Liver (tissue), 9 donors: Measurements from ENCODE around the gene ZNF28. TPM values are rescaled to one million over a fixed set of nuclear protein-coding genes. Genes with fewer than 3 reads are reported as not detected.
"Not testable (repeated sequence)": the region's sequence is repeated elsewhere in the genome, so short reads cannot be mapped to it uniquely, and the experiment has no call there.

Source experiments
- DNase-seq: peaks from one replicate; pipeline ENCODE4 v3.0.0-alpha.2; 2017; ENCODE audit warnings: low spot score
- H3K27ac ChIP-seq, 2 donors: one replicate each; pipeline ENCODE4 v1.7.0; 2013; ENCODE audit warnings: inconsistent platforms in 2 of 2, low read length in 2 of 2, control low read depth in 1 of 2, low read depth in 1 of 2, mild to moderate bottlenecking in 1 of 2
- H3K27me3 ChIP-seq, 4 donors: one replicate each; pipeline versions ENCODE4 v1.6.1 to v1.7.0; 2013; ENCODE audit warnings: low read length in 3 of 4, inconsistent platforms in 1 of 4, mild to moderate bottlenecking in 1 of 4, moderate library complexity in 1 of 4; ENCODE audit not compliant: control insufficient read depth in 4 of 4, insufficient read depth in 4 of 4
- H3K36me3 ChIP-seq, 4 donors: one replicate each; pipeline versions ENCODE4 v1.6.1 to v1.7.0; 2013; ENCODE audit warnings: low read length in 3 of 4, mild to moderate bottlenecking in 3 of 4, low read depth in 1 of 4, moderate library complexity in 1 of 4; ENCODE audit not compliant: control insufficient read depth in 4 of 4, insufficient read depth in 3 of 4
- H3K4me1 ChIP-seq, 4 donors: one replicate each; pipeline versions ENCODE4 v1.6.1 to v1.7.0; 2013; ENCODE audit warnings: low read length in 3 of 4, mild to moderate bottlenecking in 3 of 4, moderate library complexity in 1 of 4; ENCODE audit not compliant: control insufficient read depth in 4 of 4, insufficient read depth in 4 of 4
- H3K4me3 ChIP-seq, 3 donors: one replicate each; pipeline versions ENCODE4 v1.6.1 to v1.7.0; 2013; ENCODE audit warnings: low read length in 3 of 3, control low read depth in 1 of 3, low read depth in 1 of 3, mild to moderate bottlenecking in 1 of 3
- H3K9ac ChIP-seq, 2 donors: one replicate each; pipeline ENCODE4 v1.7.0; 2013; ENCODE audit warnings: low read length in 2 of 2, mild to moderate bottlenecking in 2 of 2, moderate library complexity in 2 of 2, control low read depth in 1 of 2, low read depth in 1 of 2
- H3K9me3 ChIP-seq, 4 donors: one replicate each; pipeline versions ENCODE4 v1.6.1 to v1.7.0; 2013; ENCODE audit warnings: low read length in 3 of 4; ENCODE audit not compliant: control insufficient read depth in 4 of 4
- ATF3 ChIP-seq: IDR thresholded peaks from 2 replicates; pipeline ENCODE4 v1.6.1; 2016; ENCODE audit warnings: antibody characterized with exemption
- GABPA ChIP-seq, 2 donors: IDR thresholded peaks in 1 of 2; conservative IDR thresholded peaks in 1 of 2; 2 replicates each; pipeline ENCODE4 v1.6.1; 2016; ENCODE audit warnings: antibody characterized with exemption in 2 of 2, mild to moderate bottlenecking in 1 of 2, moderate library complexity in 1 of 2
- HNF4A ChIP-seq, 2 donors: conservative IDR thresholded peaks; 2 replicates each; pipeline ENCODE4 v1.6.1; 2016; ENCODE audit warnings: antibody characterized with exemption in 2 of 2, mild to moderate bottlenecking in 2 of 2
- JUND ChIP-seq, 2 donors: IDR thresholded peaks; 2 replicates each; pipeline ENCODE4 v1.6.1; 2016; ENCODE audit warnings: antibody characterized with exemption in 2 of 2
- NR2F2 ChIP-seq: IDR thresholded peaks from 2 replicates; pipeline ENCODE4 v1.6.1; 2016; ENCODE audit warnings: antibody characterized with exemption
- RAD21 ChIP-seq, 2 donors: IDR thresholded peaks; 2 replicates each; pipeline ENCODE4 v1.6.1; 2016; ENCODE audit warnings: antibody characterized with exemption in 2 of 2, mild to moderate bottlenecking in 2 of 2
- SP1 ChIP-seq: IDR thresholded peaks from 2 replicates; pipeline ENCODE4 v1.6.1; 2018; ENCODE audit warnings: antibody characterized with exemption, mild to moderate bottlenecking
- YY1 ChIP-seq: IDR thresholded peaks from 2 replicates; pipeline ENCODE4 v1.6.1; 2016; ENCODE audit warnings: antibody characterized with exemption, mild to moderate bottlenecking
- WGBS: extraction: QIAGEN DNeasy Blood & Tissue Kit; methylation state at CpG from one replicate; pipeline ENCODE4 v1.1.7; 2013; 5-methylcytosine and 5-hydroxymethylcytosine counted together
- polyA plus RNA-seq, 2 donors: library from polyadenylated mRNA; stranded (reverse) in 1 of 2; unstranded in 1 of 2; fragments of 200-250 nt in 1 of 2; fragments of >200 nt in 1 of 2; fragmentation: Nextera tagmentation in 1 of 2; extraction: Ambion mirVana in 1 of 2; gene quantifications; one replicate each; pipeline versions ENCODE4 v1.2.1 to v1.2.3, GENCODE V29; 2013 to 2015
- total RNA-seq, 2 donors: library from RNA; depleted of rRNA; stranded (reverse); fragments of >200 nt; gene quantifications; one replicate each; pipeline ENCODE4 v1.2.3, GENCODE V29; 2014
- TF ChIP-seq, protein P1 (sequence below): IDR thresholded peaks from 2 replicates; pipeline ENCODE4 v1.6.1; 2016; ENCODE audit warnings: antibody characterized with exemption, mild to moderate bottlenecking
- TF ChIP-seq, protein P2 (sequence below): IDR thresholded peaks from 2 replicates; pipeline ENCODE4 v1.6.1; 2016; ENCODE audit warnings: antibody characterized with exemption
- TF ChIP-seq, protein P3 (sequence below): IDR thresholded peaks from 2 replicates; pipeline ENCODE4 v1.6.1; 2016; ENCODE audit warnings: antibody characterized with exemption
- donor health status: healthy.
- donor health status: healthy.
- donor health status: healthy.
- donor health status: healthy.
- donor health status: healthy.

ZNF28 gene
- total and polyA plus RNA-seq, 4 donors = 1.0 to 11.5 (median 3.8) TPM

- no peak overlapping the region for H3K9ac ChIP-seq
- H3K9me3 ChIP-seq = peaks cover 5 to 35% (median 15%) of the 10 kb centered on the region in 4 donors
- no peak overlapping the region for H3K4me3 ChIP-seq
- H3K27me3 ChIP-seq = no peaks in the 10 kb centered on the region
- 90% methylated on average over 6 of the region's 6 CpGs for WGBS
- no peak overlapping the region for H3K27ac ChIP-seq
- no peaks in the 10 kb centered on the region for H3K36me3 ChIP-seq
- peaks cover 3 to 10% (median 5%) of the 10 kb centered on the region in 4 donors for H3K4me1 ChIP-seq
- TF ChIP-seq JUND (IDR thresholded peaks at IDR 0.05) = no peak
- TF ChIP-seq HNF4A (conservative IDR thresholded peaks at IDR 0.05) = no peak
- TF ChIP-seq, protein P1, sequence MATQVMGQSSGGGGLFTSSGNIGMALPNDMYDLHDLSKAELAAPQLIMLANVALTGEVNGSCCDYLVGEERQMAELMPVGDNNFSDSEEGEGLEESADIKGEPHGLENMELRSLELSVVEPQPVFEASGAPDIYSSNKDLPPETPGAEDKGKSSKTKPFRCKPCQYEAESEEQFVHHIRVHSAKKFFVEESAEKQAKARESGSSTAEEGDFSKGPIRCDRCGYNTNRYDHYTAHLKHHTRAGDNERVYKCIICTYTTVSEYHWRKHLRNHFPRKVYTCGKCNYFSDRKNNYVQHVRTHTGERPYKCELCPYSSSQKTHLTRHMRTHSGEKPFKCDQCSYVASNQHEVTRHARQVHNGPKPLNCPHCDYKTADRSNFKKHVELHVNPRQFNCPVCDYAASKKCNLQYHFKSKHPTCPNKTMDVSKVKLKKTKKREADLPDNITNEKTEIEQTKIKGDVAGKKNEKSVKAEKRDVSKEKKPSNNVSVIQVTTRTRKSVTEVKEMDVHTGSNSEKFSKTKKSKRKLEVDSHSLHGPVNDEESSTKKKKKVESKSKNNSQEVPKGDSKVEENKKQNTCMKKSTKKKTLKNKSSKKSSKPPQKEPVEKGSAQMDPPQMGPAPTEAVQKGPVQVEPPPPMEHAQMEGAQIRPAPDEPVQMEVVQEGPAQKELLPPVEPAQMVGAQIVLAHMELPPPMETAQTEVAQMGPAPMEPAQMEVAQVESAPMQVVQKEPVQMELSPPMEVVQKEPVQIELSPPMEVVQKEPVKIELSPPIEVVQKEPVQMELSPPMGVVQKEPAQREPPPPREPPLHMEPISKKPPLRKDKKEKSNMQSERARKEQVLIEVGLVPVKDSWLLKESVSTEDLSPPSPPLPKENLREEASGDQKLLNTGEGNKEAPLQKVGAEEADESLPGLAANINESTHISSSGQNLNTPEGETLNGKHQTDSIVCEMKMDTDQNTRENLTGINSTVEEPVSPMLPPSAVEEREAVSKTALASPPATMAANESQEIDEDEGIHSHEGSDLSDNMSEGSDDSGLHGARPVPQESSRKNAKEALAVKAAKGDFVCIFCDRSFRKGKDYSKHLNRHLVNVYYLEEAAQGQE = no peak
- no peak for TF ChIP-seq GABPA (IDR thresholded peaks at IDR 0.05 in 1 of 2, conservative IDR thresholded peaks at IDR 0.05 in 1 of 2)
- TF ChIP-seq SP1 = no peak
- TF ChIP-seq NR2F2 = no peak
- TF ChIP-seq, protein P2, sequence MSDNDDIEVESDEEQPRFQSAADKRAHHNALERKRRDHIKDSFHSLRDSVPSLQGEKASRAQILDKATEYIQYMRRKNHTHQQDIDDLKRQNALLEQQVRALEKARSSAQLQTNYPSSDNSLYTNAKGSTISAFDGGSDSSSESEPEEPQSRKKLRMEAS = no peak
- no peak for TF ChIP-seq ATF3
- TF ChIP-seq, protein P3, sequence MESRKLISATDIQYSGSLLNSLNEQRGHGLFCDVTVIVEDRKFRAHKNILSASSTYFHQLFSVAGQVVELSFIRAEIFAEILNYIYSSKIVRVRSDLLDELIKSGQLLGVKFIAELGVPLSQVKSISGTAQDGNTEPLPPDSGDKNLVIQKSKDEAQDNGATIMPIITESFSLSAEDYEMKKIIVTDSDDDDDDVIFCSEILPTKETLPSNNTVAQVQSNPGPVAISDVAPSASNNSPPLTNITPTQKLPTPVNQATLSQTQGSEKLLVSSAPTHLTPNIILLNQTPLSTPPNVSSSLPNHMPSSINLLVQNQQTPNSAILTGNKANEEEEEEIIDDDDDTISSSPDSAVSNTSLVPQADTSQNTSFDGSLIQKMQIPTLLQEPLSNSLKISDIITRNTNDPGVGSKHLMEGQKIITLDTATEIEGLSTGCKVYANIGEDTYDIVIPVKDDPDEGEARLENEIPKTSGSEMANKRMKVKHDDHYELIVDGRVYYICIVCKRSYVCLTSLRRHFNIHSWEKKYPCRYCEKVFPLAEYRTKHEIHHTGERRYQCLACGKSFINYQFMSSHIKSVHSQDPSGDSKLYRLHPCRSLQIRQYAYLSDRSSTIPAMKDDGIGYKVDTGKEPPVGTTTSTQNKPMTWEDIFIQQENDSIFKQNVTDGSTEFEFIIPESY = no peak
- DNase-seq = no peak
These were observed 32.0 kb downstream of the ZNF28 start for GRCh38 chr19:52789440-52789839.

- 4% methylated on average over 47 of the region's 47 CpGs for WGBS
- peaks cover 0 to 31% (median 11%) of the 10 kb centered on the region in 4 donors for H3K9me3 ChIP-seq
- not testable (repeated sequence) for H3K27me3 ChIP-seq, H3K36me3 ChIP-seq
- peak within 1 kb of the TSS; percentile 71 to 93 (median 85) for H3K4me3 ChIP-seq
- H3K4me1 ChIP-seq = peaks cover 3 to 10% (median 5%) of the 10 kb centered on the region in 4 donors
- TF ChIP-seq GABPA (IDR thresholded peaks at IDR 0.05 in 1 of 2, conservative IDR thresholded peaks at IDR 0.05 in 1 of 2) (peak in 1 of 2 donors; percentile 79), YY1 (peak; percentile 20), RAD21 (IDR thresholded peaks at IDR 0.05) (peak; percentile 27 to 28), HNF4A (conservative IDR thresholded peaks at IDR 0.05) (peak; percentile 48 to 66), SP1 (peak; percentile 57)
- TF ChIP-seq, protein P2 = peak; percentile 62
- TF ChIP-seq, protein P3 = peak; percentile 46
- peak; percentile 83 for DNase-seq
- H3K9ac ChIP-seq = peak within 1 kb of the TSS; percentile 45 to 53
- H3K27ac ChIP-seq = peak within 1 kb of the TSS; percentile 20 to 43
These were observed 34.7 kb downstream of the ZNF28 start, which contains the start of gene ZNF600 for GRCh38 chr19:52786464-52787354. ZNF600 (minus strand) TSS chr19:52786791; CDS start chr19:52778888, 7,903 bp downstream.
